Raji (cell line): ENCODE data around the gene ATL2.

Experiments used
- POLR2A ChIP-seq: IDR thresholded peaks from 2 replicates; pipeline ENCODE4 v1.6.1; 2011; ENCODE audit warnings: low read depth, low read length, control low read depth; ENCODE audit not compliant: insufficient read depth

Gene ATL2

GRCh38 chr2:38371235-38371634 lies 5.8 kb downstream of the ATL2 start:
- no peak for TF ChIP-seq POLR2A

- no peak for TF ChIP-seq POLR2A
Observed at GRCh38 chr2:38370664-38371063, 6.4 kb downstream of the ATL2 start.

- no peak for TF ChIP-seq POLR2A
Observed at GRCh38 chr2:38362232-38362631, 14.8 kb downstream of the ATL2 start.

- no peak for TF ChIP-seq POLR2A
Observed at GRCh38 chr2:38360177-38360576, 16.9 kb downstream of the ATL2 start.

GRCh38 chr2:38353402-38353801 lies 23.7 kb downstream of the ATL2 start:
- no peak for TF ChIP-seq POLR2A

GRCh38 chr2:38352336-38352735 lies 24.7 kb downstream of the ATL2 start:
- TF ChIP-seq POLR2A, result no peak

GRCh38 chr2:38345323-38346038 lies 31.6 kb downstream of the ATL2 start:
- TF ChIP-seq POLR2A, result no peak

- TF ChIP-seq POLR2A, result no peak
Observed at GRCh38 chr2:38344813-38345212, 32.3 kb downstream of the ATL2 start.

- TF ChIP-seq POLR2A, result no peak
Observed at GRCh38 chr2:38343212-38343611, 33.9 kb downstream of the ATL2 start.

GRCh38 chr2:38336621-38337020 lies 40.5 kb downstream of the ATL2 start:
- TF ChIP-seq POLR2A, result no peak

- no peak for TF ChIP-seq POLR2A
Observed at GRCh38 chr2:38330754-38331153, 46.3 kb downstream of the ATL2 start.

GRCh38 chr2:38327580-38327979 lies 49.5 kb downstream of the ATL2 start:
- no peak for TF ChIP-seq POLR2A

- TF ChIP-seq POLR2A, result no peak
Observed at GRCh38 chr2:38323623-38324022, 53.5 kb downstream of the ATL2 start.

- no peak for TF ChIP-seq POLR2A
Observed at GRCh38 chr2:38322224-38322914, 54.7 kb downstream of the ATL2 start.

- TF ChIP-seq POLR2A, result no peak
Observed at GRCh38 chr2:38317725-38318124, 59.3 kb downstream of the ATL2 start.

GRCh38 chr2:38315707-38316333 lies 61.3 kb downstream of the ATL2 start:
- no peak for TF ChIP-seq POLR2A
